GM13977 (cell line): ENCODE data around the gene GLYATL1.

Source experiments
- DNase-seq: peaks from one replicate; pipeline ENCODE4 v3.0.0; 2012; ENCODE audit warnings: low spot score
- in situ Hi-C: fragments of 300-500 bp; cut with MboI; formaldehyde crosslinking; loops from one replicate; pipeline ENCODE4 v1.12.0; 2022; ENCODE audit warnings: low sequenced_read_pairs, low pct_unique_long_range_greater_than_20kb, mixed read lengths, inconsistent platforms; ENCODE audit not compliant: unreplicated experiment
- TF ChIP-seq, protein P1 (sequence below): IDR thresholded peaks from 2 replicates; pipeline ENCODE4 v1.5.1; 2012; ENCODE audit warnings: mild to moderate bottlenecking, control low read depth; ENCODE audit not compliant: insufficient read depth; ENCODE audit errors: extremely low read depth, missing control alignments

GLYATL1 gene

DNA sequence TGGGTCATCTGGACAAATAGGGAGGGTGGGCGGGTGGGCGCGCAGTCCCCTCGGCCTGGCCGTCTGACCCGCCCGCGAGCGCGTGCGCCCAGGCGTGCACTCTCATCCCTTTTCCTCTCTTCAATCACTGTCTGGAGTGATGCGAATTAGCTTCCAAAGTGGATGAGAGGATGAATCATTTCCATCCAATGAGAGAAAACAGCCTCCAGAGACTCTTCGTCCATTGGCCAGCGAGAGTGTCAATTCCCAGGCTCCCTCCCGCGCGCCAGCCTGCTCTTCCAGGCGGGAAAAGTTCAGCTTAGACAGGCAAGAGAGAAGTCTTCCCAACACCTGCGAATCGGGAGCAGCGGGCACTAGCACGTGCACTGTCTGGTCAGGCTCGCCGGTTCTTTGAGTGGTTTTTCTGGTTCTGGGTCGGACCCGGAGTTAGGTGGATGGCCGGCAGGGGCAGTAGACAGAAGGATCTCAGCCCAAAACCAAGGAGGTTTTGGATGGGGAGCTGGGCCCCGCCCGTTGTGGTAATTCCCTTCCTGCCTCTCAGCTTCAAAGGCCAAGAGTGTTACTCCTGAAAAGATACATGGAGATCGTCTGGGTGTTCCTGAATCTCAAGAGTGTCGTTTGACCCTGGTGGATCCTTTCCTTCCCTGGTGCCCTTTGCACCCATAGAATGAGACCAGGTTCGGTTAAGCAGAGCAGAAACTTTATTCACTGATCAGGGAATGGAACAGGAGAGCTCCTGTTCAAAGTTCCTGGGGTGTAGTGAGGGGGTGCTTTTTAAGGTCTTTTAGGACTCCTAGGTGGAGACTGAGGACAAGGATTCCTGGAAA lies 33.4 kb upstream of the GLYATL1 start:
- in situ Hi-C loops, result no loop called here
- no peak for DNase-seq
- TF ChIP-seq, protein P1, sequence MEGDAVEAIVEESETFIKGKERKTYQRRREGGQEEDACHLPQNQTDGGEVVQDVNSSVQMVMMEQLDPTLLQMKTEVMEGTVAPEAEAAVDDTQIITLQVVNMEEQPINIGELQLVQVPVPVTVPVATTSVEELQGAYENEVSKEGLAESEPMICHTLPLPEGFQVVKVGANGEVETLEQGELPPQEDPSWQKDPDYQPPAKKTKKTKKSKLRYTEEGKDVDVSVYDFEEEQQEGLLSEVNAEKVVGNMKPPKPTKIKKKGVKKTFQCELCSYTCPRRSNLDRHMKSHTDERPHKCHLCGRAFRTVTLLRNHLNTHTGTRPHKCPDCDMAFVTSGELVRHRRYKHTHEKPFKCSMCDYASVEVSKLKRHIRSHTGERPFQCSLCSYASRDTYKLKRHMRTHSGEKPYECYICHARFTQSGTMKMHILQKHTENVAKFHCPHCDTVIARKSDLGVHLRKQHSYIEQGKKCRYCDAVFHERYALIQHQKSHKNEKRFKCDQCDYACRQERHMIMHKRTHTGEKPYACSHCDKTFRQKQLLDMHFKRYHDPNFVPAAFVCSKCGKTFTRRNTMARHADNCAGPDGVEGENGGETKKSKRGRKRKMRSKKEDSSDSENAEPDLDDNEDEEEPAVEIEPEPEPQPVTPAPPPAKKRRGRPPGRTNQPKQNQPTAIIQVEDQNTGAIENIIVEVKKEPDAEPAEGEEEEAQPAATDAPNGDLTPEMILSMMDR, result no peak

GRCh38 chr11:58907780-58908179 lies 31.5 kb upstream of the GLYATL1 start:
- TF ChIP-seq, protein P1, result no peak
- in situ Hi-C loops, result no loop called here
- DNase-seq, result no peak

DNA sequence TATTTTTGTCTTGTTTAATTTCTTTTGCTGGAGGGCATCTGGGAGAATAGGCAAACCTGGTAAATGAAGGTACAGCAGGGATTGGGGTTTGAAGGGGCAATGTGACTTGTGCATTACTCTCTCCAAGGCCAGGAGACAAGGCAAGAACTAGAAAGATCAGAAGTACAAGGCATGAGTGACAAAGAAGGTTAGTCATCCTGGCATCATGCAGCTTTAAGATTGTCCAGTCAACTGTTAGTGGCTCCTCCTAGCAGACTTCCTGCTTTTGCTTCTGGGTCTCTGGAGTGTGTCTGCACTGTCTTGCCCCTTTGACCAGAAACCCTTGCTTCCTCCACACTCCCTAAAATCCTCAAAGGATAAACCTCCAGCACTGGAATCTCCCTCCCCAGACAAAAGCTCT lies 27.2 kb upstream of the GLYATL1 start:
- no peak for DNase-seq

DNA sequence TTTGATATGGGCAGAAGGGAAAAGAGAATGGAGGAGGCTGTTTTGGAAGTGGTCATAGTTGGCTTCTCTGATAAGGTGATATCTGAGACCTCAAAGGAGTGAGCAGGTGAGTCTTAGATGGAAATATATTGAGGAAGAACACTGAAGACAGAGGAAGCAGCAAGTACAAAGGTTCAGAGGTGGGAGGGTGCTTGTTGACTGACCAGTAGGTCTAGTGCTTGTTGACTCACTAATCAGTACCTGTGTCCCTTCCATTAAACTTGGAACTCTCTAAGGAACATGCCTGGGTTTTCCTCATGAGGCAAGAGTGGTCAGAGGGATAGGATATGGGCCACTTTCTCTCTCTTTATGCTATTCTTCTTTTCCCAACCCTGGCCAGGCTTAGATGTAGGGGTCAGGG lies 25.6 kb upstream of the GLYATL1 start:
- in situ Hi-C loops, result no loop called here
- TF ChIP-seq, protein P1, result no peak
- DNase-seq, result no peak

More for the DNA sequence above, 27.2 kb upstream of the GLYATL1 start:
- in situ Hi-C loops, result no loop called here
- TF ChIP-seq, protein P1, result no peak

DNA sequence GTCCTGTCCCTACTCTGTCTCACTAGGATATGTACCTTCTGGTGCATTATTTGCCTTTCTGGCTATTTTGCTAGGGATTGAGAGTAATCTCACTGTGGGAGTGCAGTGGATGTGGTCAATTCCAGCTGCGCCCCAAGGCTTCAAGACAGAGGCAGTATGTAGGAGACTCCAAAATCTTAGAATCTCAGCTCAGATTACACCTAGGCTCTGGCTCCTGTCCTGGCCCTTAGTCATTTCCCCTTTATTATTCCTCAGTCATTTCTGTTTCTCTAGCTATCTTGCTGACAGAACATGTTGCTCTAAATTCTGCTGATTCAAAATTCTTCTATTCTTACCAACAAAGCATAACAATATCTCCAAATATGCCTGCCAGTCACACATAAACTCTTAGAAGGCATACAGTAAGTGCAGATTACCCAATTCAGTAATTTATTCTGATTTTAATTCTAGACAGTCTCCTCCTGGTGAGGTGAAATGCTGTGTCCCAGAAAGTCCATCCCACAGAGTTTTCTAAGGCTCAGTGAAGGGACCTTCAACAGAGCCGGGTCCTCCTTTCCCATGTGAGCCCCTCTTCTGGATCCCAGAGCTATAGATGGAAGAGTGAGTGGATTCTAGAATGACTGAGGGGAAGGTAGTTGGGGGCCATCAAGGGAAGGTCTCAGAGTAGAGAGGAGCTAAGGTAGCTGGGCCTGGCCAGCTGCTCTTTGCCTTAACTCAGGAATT lies 24.3 kb upstream of the GLYATL1 start:
- no peak for DNase-seq
- TF ChIP-seq, protein P1, result no peak
- in situ Hi-C loops, result no loop called here

- TF ChIP-seq, protein P1, result no peak
- DNase-seq, result no peak
- in situ Hi-C loops, result no loop called here
Observed at GRCh38 chr11:58916637-58917036, 22.7 kb upstream of the GLYATL1 start.
